ENCODE results near the gene USP12.

GRCh38 chr13:27083183-27083582 is 88.4 kb downstream of the USP12 start:
- no peak for TF ChIP-seq CTCF (IDR thresholded peaks at IDR 0.05)
- TF ChIP-seq POLR2A (IDR thresholded peaks at IDR 0.05): no peak

Data from Peyer's patch (tissue), 4 donors.